Lower lobe of right lung (tissue), 2 donors: ENCODE results near the gene RASEF. TPM values are rescaled to one million over a fixed set of nuclear protein-coding genes. Genes with fewer than 3 reads are reported as not detected.
"Not testable (repeated sequence)": the region's sequence is repeated elsewhere in the genome, so short reads cannot be mapped to it uniquely, and the experiment has no call there.

Source experiments
- ATAC-seq, 2 donors: fragments of 200-7000 bp; cut with Tn5 transposase; one replicate each; pipeline ENCODE4 v1.9.1; 2020 to 2022; ENCODE audit warnings: mild to moderate bottlenecking in 2 of 2, moderate library complexity in 2 of 2
- DNase-seq: peaks from one replicate; pipeline ENCODE4 v3.0.0-alpha.2; 2020
- H3K27ac ChIP-seq: fragments of 200-600 bp; one replicate; pipeline ENCODE4 v1.8.0; 2022
- H3K27me3 ChIP-seq: fragments of 200-600 bp; one replicate; pipeline ENCODE4 v1.8.0; 2022; ENCODE audit warnings: low read depth
- H3K36me3 ChIP-seq: fragments of 200-600 bp; one replicate; pipeline ENCODE4 v1.8.0; 2022; ENCODE audit warnings: mild to moderate bottlenecking
- H3K4me1 ChIP-seq: fragments of 200-600 bp; one replicate; pipeline ENCODE4 v1.8.0; 2022
- H3K4me3 ChIP-seq: fragments of 200-600 bp; one replicate; pipeline ENCODE4 v1.8.0; 2022; ENCODE audit warnings: mild to moderate bottlenecking
- H3K9me3 ChIP-seq: fragments of 200-600 bp; one replicate; pipeline ENCODE4 v1.8.0; 2022
- intact Hi-C: fragments of 100-400 bp; cut with DNase I; formaldehyde crosslinking; loops from one replicate; pipeline ENCODE4 v1.11.0; 2022
- total RNA-seq: library from RNA; stranded (reverse); fragmentation: NEBNext Ultra II Directional; extraction: Animal tissue kit (Norgen Biotek cat#: 25700); gene quantifications from one replicate; pipeline ENCODE4 v1.2.1, GENCODE V29; 2021
- TF ChIP-seq, protein P1 (sequence below): fragments of 200-600 bp; IDR thresholded peaks from one replicate; pipeline ENCODE4 v1.8.0; 2022; ENCODE audit warnings: antibody characterized with exemption, mild to moderate bottlenecking
- donor health status: DM: no; HTN: yes; CAD: no; lungs with severe emphysema.

The RASEF gene
- total RNA-seq, 1 donor from 2014 or later = 11.5 TPM

DNA sequence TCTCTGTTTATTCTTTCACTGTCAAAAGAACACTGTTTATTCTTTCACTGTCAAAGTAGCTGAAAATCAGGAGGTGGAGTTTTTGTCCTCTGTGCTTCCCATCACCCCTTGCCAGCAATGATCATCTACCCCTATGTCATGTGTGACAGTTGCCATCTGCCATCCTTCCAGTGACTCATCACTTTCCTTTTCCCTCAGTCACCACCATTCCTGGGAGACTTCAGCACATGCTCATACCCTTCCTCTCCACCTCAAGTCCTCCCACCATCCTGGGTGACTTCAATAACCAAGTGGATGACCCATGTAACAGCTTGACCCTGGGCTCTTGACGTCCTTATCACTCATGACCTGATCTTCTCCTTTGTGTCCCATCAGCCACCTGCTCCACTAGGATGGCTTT is 43.3 kb upstream of the RASEF start:
- Histone ChIP-seq H3K27me3 (no peaks in the 10 kb centered on the region), H3K4me1 (no peaks in the 10 kb centered on the region), H3K4me3 (no peak overlapping the region), H3K9me3 (no peaks in the 10 kb centered on the region), H3K27ac (no peak overlapping the region), H3K36me3 (no peaks in the 10 kb centered on the region)
- intact Hi-C loops = no loop called here
- ATAC-seq (no peak), DNase-seq (no peak)
- TF ChIP-seq, protein P1, sequence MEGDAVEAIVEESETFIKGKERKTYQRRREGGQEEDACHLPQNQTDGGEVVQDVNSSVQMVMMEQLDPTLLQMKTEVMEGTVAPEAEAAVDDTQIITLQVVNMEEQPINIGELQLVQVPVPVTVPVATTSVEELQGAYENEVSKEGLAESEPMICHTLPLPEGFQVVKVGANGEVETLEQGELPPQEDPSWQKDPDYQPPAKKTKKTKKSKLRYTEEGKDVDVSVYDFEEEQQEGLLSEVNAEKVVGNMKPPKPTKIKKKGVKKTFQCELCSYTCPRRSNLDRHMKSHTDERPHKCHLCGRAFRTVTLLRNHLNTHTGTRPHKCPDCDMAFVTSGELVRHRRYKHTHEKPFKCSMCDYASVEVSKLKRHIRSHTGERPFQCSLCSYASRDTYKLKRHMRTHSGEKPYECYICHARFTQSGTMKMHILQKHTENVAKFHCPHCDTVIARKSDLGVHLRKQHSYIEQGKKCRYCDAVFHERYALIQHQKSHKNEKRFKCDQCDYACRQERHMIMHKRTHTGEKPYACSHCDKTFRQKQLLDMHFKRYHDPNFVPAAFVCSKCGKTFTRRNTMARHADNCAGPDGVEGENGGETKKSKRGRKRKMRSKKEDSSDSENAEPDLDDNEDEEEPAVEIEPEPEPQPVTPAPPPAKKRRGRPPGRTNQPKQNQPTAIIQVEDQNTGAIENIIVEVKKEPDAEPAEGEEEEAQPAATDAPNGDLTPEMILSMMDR = no peak

DNA sequence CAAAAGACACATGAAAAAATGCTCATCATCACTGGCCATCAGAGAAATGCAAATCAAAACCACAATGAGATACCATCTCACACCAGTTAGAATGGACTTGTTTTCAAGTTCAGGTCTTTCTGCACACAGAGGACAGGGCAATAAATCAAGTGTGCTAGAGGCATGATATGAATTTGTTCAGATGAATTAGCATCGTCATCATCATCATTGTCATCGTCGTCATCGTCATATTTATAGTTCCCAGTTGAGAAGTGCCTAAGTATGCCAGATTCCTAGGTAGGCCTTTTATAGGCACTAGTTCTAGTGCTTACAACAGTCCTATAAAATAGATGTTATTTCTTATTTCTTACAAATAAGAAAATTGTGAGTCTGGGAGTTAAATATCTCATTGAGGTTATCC is 34.7 kb upstream of the RASEF start:
- Histone ChIP-seq H3K36me3 (no peaks in the 10 kb centered on the region), H3K4me3 (no peak overlapping the region), H3K27ac (no peak overlapping the region), H3K9me3 (no peaks in the 10 kb centered on the region), H3K27me3 (no peaks in the 10 kb centered on the region), H3K4me1 (no peaks in the 10 kb centered on the region)
- ATAC-seq (no peak), DNase-seq (no peak)
- intact Hi-C loops = no loop called here
- TF ChIP-seq, protein P1 = no peak

- intact Hi-C loops, DNase-seq: not testable (repeated sequence)
Measured at GRCh38 chr9:83093311-83093710, 30.4 kb upstream of the RASEF start.

DNA sequence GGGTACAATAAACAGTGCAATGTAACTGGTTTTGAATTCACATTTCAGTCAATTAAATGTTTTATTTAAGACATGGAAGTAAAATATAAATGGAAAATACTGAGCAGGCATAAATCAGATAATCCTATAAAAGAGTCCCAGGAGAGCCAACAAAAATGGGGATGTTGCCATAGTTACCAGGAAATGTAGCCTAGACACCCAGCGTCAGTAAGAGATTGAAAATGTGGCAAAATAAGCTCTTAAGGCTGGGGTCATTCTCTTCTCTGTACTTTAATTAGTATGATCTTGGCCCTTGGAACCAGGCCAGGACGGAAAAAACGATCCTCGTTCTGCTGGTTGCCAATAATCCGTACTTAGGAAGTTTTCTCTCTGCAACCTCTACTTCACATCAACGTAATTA is 18.9 kb upstream of the RASEF start:
- no peak for ATAC-seq
- DNase-seq = no peak
- TF ChIP-seq, protein P1 = no peak
- H3K9me3 ChIP-seq = no peaks in the 10 kb centered on the region
- no peaks in the 10 kb centered on the region for H3K36me3 ChIP-seq
- H3K4me1 ChIP-seq = no peaks in the 10 kb centered on the region
- no peaks in the 10 kb centered on the region for H3K27me3 ChIP-seq
- H3K4me3 ChIP-seq = no peak overlapping the region
- intact Hi-C loops = no loop called here
- H3K27ac ChIP-seq = no peak overlapping the region

More at GRCh38 chr9:83093311-83093710, 30.4 kb upstream of the RASEF start:
- H3K9me3 ChIP-seq = peaks cover 15% of the 10 kb centered on the region
- not testable (repeated sequence) for H3K27me3 ChIP-seq, H3K36me3 ChIP-seq, H3K4me1 ChIP-seq, H3K4me3 ChIP-seq, ATAC-seq, H3K27ac ChIP-seq

- no peak overlapping the region for H3K4me3 ChIP-seq
- H3K27me3 ChIP-seq = no peaks in the 10 kb centered on the region
- TF ChIP-seq, protein P1 = no peak
- no peak overlapping the region for H3K27ac ChIP-seq
- DNase-seq (no peak), ATAC-seq (no peak)
- H3K4me1 ChIP-seq = no peaks in the 10 kb centered on the region
- no peaks in the 10 kb centered on the region for H3K36me3 ChIP-seq
- no peaks in the 10 kb centered on the region for H3K9me3 ChIP-seq
- intact Hi-C loops = no loop called here
Measured at GRCh38 chr9:83081010-83081409, 18.1 kb upstream of the RASEF start.

DNA sequence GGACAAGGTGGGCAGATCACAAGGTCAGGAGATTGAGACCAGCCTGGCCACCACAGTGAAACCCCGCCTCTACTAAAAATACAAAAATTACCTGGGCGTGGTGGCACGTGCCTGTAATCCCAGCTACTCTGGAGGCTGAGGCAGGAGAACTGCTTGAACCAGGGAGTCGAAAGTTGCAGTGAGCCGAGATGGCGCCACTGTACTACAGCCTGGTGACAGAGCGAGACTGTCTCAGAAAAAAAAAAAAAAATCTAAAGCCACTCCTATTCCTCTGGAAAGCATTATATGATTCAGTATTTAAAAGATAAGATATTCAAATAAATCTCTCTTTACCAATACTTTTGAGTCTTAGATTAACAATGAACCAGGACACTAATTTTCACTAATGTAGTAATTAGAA is 13.0 kb upstream of the RASEF start:
- H3K27ac ChIP-seq, H3K36me3 ChIP-seq, DNase-seq, ATAC-seq, H3K27me3 ChIP-seq, H3K4me1 ChIP-seq, H3K4me3 ChIP-seq, intact Hi-C loops, H3K9me3 ChIP-seq: not testable (repeated sequence)

- DNase-seq, H3K4me1 ChIP-seq, ATAC-seq, H3K27ac ChIP-seq, H3K4me3 ChIP-seq, H3K27me3 ChIP-seq, intact Hi-C loops, H3K36me3 ChIP-seq, H3K9me3 ChIP-seq: not testable (repeated sequence)
Measured at GRCh38 chr9:83072498-83072897, 9.6 kb upstream of the RASEF start.
